AG04449 (cell line): ENCODE measurements around the gene SEPTIN12.

Source experiments
- CTCF ChIA-PET: fragments of 350-600 bp; formaldehyde crosslinking; extraction: SDS; loops from one replicate; lab custom pipeline; 2021; ENCODE audit warnings: antibody characterized with exemption; lab: Yijun Ruan, JAX
- POLR2A ChIA-PET: fragments of 400-600, 350-600 bp; formaldehyde crosslinking; extraction: SDS; loops from one replicate; lab custom pipeline; 2020; ENCODE audit warnings: antibody characterized with exemption, inconsistent platforms; lab: Yijun Ruan, JAX
- DNase-seq: peaks from one replicate; pipeline ENCODE4 v3.0.0-alpha.2; 2010; ENCODE audit warnings: low read depth, low spot score
- H3K4me3 ChIP-seq: 2 replicates; pipeline ENCODE4 v1.5.1; 2011; ENCODE audit warnings: low read depth, mild to moderate bottlenecking, control low read depth, low read length
- TF ChIP-seq, protein P1 (sequence below): IDR thresholded peaks from one replicate; pipeline ENCODE4 v1.5.1; 2011; ENCODE audit warnings: mild to moderate bottlenecking, moderate library complexity, low read length, control low read depth, inconsistent platforms; ENCODE audit not compliant: insufficient read depth; ENCODE audit errors: missing control alignments

The SEPTIN12 gene

DNA sequence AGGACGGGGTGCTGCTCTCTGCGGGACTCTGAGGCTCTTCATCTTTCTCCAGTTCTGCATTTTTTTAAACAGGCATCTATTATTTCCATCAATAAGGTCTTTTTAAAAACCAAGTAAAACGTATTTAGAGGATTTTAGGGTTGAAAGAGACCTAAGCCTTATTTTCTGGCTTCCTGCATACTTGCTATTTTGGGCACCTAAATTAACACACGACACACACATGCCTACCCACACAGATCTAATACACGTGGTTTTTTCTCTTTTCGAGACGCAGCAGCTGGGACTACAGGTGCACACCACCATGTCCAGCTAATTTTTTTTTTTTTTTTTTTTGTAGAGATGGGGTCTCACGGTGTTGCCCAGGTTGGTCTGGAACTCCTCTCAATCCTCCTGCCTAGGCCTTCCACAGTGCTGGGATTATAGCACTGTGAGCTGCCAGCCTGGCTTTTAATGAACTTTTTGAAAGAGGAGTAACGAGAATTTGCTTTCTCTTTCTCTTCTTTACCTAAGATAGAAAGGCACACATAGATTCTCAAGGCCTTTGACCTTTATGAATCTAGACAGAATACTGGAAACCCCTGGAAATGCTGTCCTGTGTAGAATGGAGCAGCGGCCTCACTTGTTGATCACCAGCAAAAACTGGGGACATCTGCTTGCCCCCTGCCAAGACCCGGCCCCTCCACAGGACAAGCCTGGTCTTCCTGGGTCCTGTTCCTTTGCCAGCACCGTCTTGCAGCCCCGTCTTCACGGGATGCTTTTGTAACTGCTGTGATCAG, 40.1 kb downstream of the SEPTIN12 start:
- ChIA-PET CTCF (no interaction called here), POLR2A (interaction anchor here (0.5 to 4.1 kb wide), 3 partner anchors 14 to 76 kb away, joined by 3 to 15 read pairs (median 3); partner anchors contain the start of genes ANKS3, DNAAF8 and ROGDI)
- no peak overlapping the region for H3K4me3 ChIP-seq
- TF ChIP-seq, protein P1, sequence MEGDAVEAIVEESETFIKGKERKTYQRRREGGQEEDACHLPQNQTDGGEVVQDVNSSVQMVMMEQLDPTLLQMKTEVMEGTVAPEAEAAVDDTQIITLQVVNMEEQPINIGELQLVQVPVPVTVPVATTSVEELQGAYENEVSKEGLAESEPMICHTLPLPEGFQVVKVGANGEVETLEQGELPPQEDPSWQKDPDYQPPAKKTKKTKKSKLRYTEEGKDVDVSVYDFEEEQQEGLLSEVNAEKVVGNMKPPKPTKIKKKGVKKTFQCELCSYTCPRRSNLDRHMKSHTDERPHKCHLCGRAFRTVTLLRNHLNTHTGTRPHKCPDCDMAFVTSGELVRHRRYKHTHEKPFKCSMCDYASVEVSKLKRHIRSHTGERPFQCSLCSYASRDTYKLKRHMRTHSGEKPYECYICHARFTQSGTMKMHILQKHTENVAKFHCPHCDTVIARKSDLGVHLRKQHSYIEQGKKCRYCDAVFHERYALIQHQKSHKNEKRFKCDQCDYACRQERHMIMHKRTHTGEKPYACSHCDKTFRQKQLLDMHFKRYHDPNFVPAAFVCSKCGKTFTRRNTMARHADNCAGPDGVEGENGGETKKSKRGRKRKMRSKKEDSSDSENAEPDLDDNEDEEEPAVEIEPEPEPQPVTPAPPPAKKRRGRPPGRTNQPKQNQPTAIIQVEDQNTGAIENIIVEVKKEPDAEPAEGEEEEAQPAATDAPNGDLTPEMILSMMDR: no peak
- DNase-seq: no peak

DNA sequence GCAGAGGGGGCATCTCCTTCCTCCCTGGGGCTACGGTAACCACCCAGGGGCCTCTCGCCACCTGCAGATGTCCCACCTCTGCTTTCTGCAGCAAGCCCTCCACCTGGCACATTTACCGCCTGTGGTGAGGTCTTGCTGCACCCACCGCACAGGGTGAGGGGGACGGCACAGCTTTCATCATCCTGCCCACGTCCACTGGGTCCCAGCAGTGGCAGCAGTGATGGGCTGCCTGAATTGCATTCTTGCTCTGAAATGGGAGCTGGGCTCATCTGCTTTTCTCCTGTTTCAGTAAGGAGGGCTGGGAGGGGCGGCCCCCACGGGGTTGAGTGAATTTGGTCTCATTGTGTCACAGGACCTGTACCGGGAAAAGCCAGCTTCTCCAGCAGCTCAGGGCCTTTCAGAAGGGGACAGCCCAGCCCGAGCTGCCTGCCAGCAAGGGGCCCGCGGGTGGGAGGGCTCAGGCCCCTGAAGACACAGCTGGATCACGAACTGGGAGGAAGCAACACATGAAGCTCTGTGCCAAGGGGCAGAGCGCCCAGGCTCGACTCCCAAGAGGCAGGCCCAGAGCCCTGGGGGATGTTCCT, 41.1 kb downstream of the SEPTIN12 start:
- POLR2A ChIA-PET: interaction anchor here (0.6 to 4.1 kb wide), 4 partner anchors 8 to 56 kb away, joined by 3 to 15 read pairs (median 3); partner anchors contain the start of genes ANKS3, DNAAF8 and ROGDI
- H3K4me3 ChIP-seq: no peak overlapping the region
- CTCF ChIA-PET: no interaction called here
- DNase-seq: no peak
- TF ChIP-seq, protein P1: no peak

GRCh38 chr16:4746215-4746614, 41.9 kb downstream of the SEPTIN12 start:
- no peak for DNase-seq
- TF ChIP-seq, protein P1: no peak
- ChIA-PET POLR2A (interaction anchor here (1.0 to 4.1 kb wide), 2 partner anchors 10 to 12 kb away, joined by 3 to 15 read pairs; partner anchors contain the start of genes ANKS3 and DNAAF8), CTCF (no interaction called here)
- no peak overlapping the region for H3K4me3 ChIP-seq

GRCh38 chr16:4745274-4745569, 42.9 kb downstream of the SEPTIN12 start:
- TF ChIP-seq, protein P1: no peak
- H3K4me3 ChIP-seq: no peak overlapping the region
- ChIA-PET CTCF (no interaction called here), POLR2A (interaction anchor here (4.1 kb wide), 1 partner anchor 11 kb away, joined by 15 read pairs; the partner anchor contains the start of genes ANKS3 and DNAAF8)
- no peak for DNase-seq

- no peak for DNase-seq
- TF ChIP-seq, protein P1: no peak
- POLR2A ChIA-PET: interaction anchor here (4.1 kb wide), 1 partner anchor 10 kb away, joined by 15 read pairs; the partner anchor contains the start of genes ANKS3 and DNAAF8
- CTCF ChIA-PET: interaction anchor here (0.5 to 0.9 kb wide), 2 partner anchors 10 to 209 kb away, joined by 3 read pairs; partner anchors contain the start of gene DNAAF8
- no peak overlapping the region for H3K4me3 ChIP-seq
Observed at GRCh38 chr16:4744555-4745273, 43.4 kb downstream of the SEPTIN12 start.
